Right forelimb (tissue), 1 donor: ENCODE measurements around the gene CERS4.
"Not testable (repeated sequence)": the region's sequence is repeated elsewhere in the genome, so short reads cannot be mapped to it uniquely, and the experiment has no call there.

Experiments used
- DNase-seq: peaks from one replicate; pipeline ENCODE4 v3.0.0-alpha.2; 2018

Gene CERS4

DNA sequence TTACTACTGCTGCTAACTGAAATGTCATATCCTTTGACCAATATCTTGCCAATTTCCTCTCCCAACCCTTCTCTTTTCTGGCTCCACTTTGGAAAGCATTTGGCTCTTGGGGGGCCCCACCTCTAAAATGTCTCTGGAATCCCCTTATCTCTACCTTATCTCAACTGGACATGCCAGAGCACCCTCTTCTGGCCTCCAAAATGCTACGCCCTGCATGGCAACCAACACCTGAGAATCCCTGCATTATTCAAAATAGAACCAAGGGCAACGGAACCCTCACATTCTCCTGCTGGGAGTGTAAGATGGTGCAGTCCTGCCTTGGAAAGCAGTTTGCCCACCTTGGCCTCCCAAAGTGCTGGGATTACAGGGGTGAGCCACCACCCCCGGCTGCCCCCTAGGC is 35.3 kb downstream of the CERS4 start:
- no peak for DNase-seq

DNA sequence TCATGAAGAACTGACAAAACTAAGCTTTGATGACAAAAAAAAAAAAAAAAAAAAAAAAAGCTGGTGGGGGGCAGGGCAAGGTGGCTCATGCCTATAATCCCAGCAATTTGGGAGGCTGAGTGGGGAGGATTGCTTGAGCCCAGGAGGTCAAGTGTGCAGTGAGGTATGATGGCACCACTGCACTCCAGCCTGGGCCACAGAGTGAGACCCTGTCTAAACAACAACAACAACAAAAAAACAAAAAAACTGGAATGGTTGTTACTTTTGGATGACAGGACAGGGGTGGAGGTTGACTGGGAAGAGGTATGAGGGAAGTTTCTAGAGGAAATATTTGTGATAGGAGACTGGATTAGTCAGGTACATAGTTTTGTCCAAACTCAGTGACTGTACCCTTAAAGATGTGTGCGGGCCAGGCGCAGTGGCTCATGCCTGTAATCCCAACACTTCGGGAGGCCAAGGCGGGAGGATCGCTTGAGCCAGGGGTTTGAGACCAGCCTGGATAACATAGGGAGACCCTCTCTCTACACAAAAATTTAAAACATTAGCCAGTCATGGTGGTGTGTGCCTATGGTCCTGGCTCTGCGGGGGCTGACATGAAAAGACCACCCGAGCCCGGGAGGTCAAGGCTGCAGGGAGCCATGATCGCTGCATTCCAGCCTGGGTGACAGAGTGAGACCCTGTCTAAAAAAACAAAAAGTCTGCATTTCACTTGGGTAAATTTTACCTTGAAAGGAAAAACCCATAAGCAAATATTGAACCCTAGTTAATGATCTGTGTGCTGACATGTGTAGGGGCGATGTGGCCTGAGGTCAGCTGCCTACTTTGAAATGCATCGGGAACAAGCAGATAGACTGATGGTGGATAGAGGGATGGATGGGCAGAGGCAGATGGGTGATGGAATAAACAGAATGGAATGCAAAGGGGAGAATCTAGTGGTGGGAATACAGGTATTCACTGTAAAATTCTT is 37.0 kb downstream of the CERS4 start:
- DNase-seq = no peak

DNA sequence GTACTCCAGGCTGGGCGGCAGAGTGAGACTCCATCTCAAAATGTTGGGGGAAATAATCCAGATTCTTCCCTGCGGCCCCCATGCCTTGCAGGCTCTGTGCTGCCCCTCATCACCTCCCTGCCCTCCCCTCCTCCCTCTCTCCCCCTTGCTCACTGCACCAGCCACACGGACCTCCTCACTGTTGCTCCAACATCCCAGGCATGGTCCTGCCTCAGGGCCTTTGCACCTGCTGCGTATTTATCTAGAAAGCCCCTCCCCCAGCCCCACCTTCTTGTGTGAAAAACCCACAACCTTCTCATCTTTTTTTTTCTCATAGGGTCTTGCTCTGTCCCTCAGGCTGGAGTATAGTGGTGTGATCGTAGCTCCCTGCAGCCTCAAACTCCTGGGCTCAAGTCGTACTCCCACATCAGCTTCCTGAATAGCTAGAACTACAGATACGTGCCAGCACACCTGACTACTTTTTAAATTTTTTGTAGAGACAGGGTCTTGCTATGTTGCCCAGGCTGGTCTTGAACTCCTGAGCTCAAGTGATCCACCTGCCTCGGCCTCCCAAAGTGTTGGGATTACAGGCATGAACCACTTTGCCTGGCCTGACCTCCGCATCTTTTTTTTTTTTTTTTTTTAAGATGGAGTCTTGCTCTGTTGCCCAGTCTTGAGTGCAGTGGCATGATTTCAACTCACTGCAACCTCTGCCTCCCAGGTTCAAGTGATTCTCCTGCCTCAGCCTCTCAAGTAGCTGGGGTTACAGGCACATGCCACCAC is 38.1 kb downstream of the CERS4 start:
- DNase-seq = not testable (repeated sequence)

GRCh38 chr19:8248348-8249328 is 39.5 kb downstream of the CERS4 start:
- no peak for DNase-seq

GRCh38 chr19:8250596-8250995 is 41.4 kb downstream of the CERS4 start:
- no peak for DNase-seq

- peak; percentile 62 for DNase-seq
Observed at GRCh38 chr19:8251025-8251472, 41.9 kb downstream of the CERS4 start.

GRCh38 chr19:8252922-8253589 is 43.9 kb downstream of the CERS4 start:
- DNase-seq = peak; percentile 93

DNA sequence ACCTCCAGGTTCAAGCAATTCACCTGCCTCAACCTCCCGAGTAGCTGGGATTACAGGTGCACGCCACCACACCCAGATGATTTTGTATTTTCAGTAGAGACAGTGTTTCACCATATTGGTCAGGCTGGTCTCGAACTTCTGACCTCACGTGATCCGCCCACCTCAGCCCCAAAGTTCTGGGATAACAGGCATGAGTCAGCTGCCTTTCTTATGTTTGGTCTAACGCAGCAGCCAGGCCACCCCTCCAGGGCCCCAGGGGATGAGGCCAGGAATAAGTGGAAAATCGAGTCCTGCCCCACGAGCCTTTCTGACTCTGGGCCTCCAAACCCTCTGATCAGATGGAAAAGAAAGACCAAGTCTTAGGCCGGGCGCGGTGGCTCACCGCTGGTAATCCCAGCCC is 44.5 kb downstream of the CERS4 start:
- peak; percentile 22 for DNase-seq

DNA sequence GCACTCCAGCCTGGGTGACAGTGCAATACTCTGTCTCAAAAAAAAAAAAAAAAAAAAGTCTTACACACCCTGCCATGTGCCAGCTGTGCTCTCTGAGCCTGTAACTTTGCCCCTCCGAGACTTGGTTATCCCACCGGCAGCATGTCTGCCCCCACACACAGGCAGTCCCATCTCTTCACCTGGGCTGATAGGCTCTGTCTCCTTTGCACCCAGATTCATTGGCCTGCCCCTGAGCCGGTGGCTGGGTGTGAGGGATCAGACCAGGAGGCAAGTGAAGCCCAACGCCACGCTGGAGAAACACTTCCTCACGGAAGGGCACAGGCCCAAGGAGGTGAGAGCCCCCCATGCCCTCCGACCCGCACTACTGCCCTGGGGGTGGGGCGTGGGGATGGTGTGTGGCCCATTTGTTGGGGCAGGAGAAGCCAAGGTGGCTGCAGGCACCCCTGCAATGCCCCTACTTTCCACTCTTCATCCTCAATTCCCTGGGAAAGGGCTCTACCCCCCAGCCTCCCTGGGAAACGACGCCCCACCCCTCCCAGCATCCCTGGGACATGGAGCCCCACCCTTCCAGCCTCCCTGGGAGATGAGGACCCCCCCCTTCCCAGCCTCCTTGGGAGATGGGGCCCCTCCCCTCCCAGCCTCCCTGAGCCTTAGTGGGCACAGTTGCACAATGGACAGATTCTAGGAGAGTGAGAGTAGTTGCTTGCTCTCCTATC is 45.3 kb downstream of the CERS4 start:
- DNase-seq = peak; percentile 32

DNA sequence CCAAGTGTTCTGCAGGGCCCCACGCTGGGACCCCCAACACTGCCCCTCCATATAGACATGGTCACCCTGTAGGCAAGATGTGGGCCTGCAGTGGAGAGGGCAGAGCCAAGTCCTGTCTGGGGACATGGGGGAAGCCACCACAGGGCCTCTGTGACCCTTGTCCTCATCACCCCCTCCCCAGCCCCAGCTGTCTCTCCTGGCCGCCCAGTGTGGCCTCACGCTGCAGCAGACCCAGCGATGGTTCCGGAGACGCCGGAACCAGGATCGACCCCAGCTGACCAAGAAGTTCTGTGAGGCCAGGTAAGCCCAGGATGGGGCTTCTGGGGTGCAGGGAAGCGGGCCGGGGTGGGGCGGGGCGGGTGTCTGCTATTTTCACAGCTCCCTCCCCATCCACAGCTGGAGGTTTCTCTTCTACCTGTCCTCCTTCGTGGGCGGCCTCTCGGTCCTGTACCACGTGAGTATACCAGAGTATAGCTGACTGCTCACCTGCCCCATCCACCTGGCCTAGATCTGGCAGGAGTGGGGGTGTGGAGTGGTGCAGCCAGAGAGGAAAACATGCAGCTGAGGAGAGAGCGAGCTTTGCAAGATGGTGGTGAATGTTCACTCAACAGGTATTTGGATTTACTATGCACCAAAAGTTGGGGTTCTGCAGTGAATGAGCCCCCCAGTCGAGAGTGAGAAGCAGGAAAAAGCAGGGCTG is 46.4 kb downstream of the CERS4 start:
- DNase-seq = peak; percentile 34

GRCh38 chr19:8256276-8257051 is 47.3 kb downstream of the CERS4 start:
- DNase-seq = no peak

- DNase-seq = peak; percentile 38
Observed at GRCh38 chr19:8257052-8257443, 47.9 kb downstream of the CERS4 start.

- DNase-seq = peak; percentile 18
Observed at GRCh38 chr19:8259142-8259921, 50.2 kb downstream of the CERS4 start.

- peak; percentile 35 for DNase-seq
Observed at GRCh38 chr19:8259922-8260247, 50.7 kb downstream of the CERS4 start.

DNA sequence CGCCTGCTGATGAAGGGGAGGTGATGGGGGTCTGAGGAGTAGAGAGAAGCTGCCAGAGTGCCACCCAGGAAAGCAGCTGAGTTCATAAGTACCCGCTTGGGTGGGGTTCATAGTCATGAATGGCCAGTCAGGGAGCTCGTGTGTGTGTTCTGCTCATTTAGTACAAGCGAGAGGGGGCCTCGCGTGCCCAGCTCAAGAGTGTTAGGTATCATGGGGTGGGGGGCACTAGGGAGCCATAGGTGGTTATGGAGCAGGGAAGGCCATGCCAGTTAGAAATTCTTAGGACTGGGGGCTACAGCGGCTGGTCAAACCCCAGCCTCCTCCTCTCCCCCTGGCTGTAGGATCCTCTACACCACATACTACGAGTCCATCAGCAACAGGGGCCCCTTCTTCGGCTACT is 52.2 kb downstream of the CERS4 start:
- DNase-seq = no peak

GRCh38 chr19:8261881-8262280 is 52.7 kb downstream of the CERS4 start:
- peak; percentile 17 for DNase-seq

DNA sequence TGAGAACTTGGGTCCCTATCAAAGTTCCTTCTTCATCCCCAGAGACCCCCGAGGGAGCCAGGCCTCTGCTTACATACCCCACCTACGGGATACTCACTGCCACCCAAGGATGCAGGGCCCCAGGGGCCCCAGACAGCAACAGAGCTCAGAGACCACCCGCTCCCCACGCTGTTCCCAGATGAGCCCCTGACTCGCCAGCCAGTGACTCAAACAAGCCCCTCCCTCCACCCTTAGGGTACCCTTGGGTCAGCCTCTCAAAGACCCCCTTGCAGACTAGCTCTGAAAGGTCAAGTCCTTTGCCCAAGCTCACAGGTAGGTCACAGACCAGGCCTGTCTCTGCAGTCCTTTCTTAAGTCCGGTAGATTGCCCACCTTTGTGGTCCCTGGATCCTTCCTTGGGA is 53.3 kb downstream of the CERS4 start:
- no peak for DNase-seq

- DNase-seq = not testable (repeated sequence)
Observed at GRCh38 chr19:8264248-8264647, 55.1 kb downstream of the CERS4 start.

- DNase-seq = no peak
Observed at GRCh38 chr19:8265872-8266271, 56.7 kb downstream of the CERS4 start.
